ENCODE data around the gene EIF3B.

- TF ChIP-seq CTCF (conservative IDR thresholded peaks at IDR 0.05; ENCODE audit: low read length) (no peak), EZH2phosphoT487 (IDR thresholded peaks at IDR 0.05; ENCODE audit: borderline replicate concordance, low read depth, low read length) (no peak)
Observed at GRCh38 chr7:2374830-2375728, 20.5 kb downstream of the EIF3B start.

Measured in OCI-LY7 (cell line).